Erythroblast (primary cell): Measurements from ENCODE around the gene DIO3.

Experiments
- GATA1 ChIP-seq: IDR thresholded peaks from 2 replicates; pipeline ENCODE4 v1.6.1; 2011; ENCODE audit warnings: low read depth, mild to moderate bottlenecking, control low read depth, low read length, moderate library complexity
- POLR2A ChIP-seq: IDR thresholded peaks from 2 replicates; pipeline ENCODE4 v1.6.1; 2011; ENCODE audit warnings: mild to moderate bottlenecking, low read length

DNA sequence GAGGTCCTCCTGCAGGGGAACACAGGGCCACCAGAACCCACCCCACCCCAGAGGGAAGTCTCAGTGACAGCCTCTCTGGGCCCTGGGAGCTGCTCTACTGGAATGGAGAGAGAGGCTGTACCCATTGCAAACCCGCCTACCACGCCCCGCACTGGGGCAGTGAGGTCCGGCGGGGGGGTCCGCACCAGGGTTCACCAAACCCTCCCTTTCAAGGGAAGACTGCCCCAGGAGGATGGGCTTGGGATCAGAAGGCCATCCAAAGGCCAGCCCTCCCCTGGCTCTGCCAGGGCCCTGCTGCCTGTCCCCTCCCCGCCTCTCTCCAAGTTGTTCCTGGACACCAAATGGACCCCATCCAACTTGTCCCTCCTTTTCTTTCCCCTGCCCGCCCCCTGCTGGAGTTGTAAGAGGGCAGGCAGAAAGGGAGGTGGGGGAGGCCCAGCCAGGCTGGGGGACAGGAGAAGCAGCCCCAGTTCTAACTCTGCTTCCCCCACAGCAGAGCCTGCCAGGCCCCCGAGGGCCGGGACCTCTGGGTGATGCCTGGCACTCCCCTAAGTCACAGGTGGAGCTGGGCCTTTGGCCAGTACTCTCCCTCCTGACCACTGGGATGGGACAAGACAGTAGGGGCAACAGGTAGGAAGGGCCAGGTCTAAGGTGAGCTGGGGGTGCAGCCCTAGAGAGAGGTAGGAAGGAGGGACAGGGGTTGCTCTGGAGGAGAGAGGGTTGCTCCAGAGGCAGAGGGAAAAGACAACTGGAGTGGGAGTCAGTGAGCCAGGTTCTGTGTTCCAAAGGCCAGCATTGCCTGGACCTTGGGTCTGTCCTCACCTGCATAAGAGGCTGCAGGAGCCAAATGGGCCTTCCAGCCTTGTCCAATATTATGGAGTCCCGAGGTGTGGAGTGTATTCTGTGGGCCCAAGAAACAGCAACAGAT, 3.2 kb upstream of the DIO3 start:
- TF ChIP-seq POLR2A (no peak), GATA1 (no peak)
